Neural crest cell (in vitro differentiated cells): ENCODE measurements around the gene UFL1. TPM values are rescaled to one million over a fixed set of nuclear protein-coding genes. Genes with fewer than 3 reads are reported as not detected.

Experiments used
- DNase-seq: peaks from one replicate; pipeline ENCODE4 v3.0.0; 2021; ENCODE audit warnings: low read depth, mixed read lengths, low spot score
- H3K27ac Mint-ChIP-seq: one replicate; pipeline ENCODE4 v1.8.0; 2021; ENCODE audit warnings: mild to moderate bottlenecking, mixed read lengths; ENCODE audit not compliant: unreplicated experiment
- H3K27me3 Mint-ChIP-seq: 2 replicates; pipeline ENCODE4 v1.8.0; 2021; ENCODE audit warnings: low read depth, mild to moderate bottlenecking, mixed read lengths
- H3K36me3 Mint-ChIP-seq: 2 replicates; pipeline ENCODE4 v1.8.0; 2021; ENCODE audit warnings: low read depth, mild to moderate bottlenecking, mixed read lengths
- H3K4me1 Mint-ChIP-seq: 2 replicates; pipeline ENCODE4 v1.8.0; 2021; ENCODE audit warnings: mixed read lengths
- H3K4me3 Mint-ChIP-seq: one replicate; pipeline ENCODE4 v1.8.0; 2021; ENCODE audit warnings: mild to moderate bottlenecking, mixed read lengths
- H3K9me3 Mint-ChIP-seq: 2 replicates; pipeline ENCODE4 v1.8.0; 2021; ENCODE audit warnings: mixed read lengths
- total RNA-seq: library from RNA; stranded (reverse); gene quantifications from 2 replicates; pipeline ENCODE4 v1.2.1, GENCODE V29; 2021
- TF ChIP-seq, protein P1 (sequence below): fragments of 200-600 bp; sonication (generic); conservative IDR thresholded peaks from 2 replicates; pipeline ENCODE4 v1.5.0; 2021; ENCODE audit warnings: antibody characterized with exemption, mild to moderate bottlenecking

The UFL1 gene
- total RNA-seq, 1 donor from 2014 or later, result 17.3 TPM

DNA sequence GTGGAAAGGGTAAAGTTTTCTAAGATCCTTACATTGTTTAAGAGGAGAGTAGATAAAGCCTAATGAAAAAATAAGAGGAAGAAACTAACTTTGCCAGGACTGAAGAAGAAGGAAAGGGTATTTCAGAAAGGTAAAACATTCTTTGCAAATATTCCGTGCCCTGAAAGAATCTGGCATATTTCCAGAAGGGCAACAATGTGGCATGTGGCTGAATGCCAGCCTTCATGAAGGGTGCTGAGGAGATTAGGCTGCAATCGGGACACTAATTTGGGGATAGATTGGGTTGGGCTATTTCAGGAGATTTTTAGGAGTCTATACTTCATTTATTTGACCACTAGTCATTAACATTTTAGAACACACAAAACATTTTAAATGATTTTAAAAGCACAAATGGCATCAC lies 16.2 kb upstream of the UFL1 start:
- peaks cover 39% of the 10 kb centered on the region for H3K36me3 Mint-ChIP-seq
- no peak for DNase-seq
- H3K27ac Mint-ChIP-seq, result no peak overlapping the region
- H3K4me1 Mint-ChIP-seq, result peaks cover 7% of the 10 kb centered on the region
- no peak overlapping the region for H3K4me3 Mint-ChIP-seq
- H3K9me3 Mint-ChIP-seq, result peaks cover 25% of the 10 kb centered on the region
- TF ChIP-seq, protein P1, sequence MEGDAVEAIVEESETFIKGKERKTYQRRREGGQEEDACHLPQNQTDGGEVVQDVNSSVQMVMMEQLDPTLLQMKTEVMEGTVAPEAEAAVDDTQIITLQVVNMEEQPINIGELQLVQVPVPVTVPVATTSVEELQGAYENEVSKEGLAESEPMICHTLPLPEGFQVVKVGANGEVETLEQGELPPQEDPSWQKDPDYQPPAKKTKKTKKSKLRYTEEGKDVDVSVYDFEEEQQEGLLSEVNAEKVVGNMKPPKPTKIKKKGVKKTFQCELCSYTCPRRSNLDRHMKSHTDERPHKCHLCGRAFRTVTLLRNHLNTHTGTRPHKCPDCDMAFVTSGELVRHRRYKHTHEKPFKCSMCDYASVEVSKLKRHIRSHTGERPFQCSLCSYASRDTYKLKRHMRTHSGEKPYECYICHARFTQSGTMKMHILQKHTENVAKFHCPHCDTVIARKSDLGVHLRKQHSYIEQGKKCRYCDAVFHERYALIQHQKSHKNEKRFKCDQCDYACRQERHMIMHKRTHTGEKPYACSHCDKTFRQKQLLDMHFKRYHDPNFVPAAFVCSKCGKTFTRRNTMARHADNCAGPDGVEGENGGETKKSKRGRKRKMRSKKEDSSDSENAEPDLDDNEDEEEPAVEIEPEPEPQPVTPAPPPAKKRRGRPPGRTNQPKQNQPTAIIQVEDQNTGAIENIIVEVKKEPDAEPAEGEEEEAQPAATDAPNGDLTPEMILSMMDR, result no peak
- H3K27me3 Mint-ChIP-seq, result no peaks in the 10 kb centered on the region

DNA sequence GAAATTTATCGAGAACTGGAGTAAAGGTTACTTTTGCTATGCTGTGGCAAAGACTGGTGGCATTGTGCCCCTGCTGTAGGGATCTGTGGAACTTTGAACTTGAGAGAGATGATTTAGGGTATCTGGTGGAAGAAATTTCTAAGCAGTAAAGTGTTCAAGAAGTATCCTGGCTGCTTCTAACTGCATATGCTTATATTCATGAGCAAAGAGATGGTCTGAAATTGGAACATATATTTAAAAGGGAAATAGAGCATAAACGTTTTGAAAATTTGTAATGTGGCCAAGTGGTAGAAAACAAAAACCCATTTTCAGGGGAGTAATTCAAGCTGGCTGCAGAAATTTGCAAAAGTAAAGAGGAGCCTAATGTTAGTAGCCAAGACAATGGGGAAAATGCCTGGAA lies 12.3 kb upstream of the UFL1 start:
- DNase-seq, result no peak
- H3K27me3 Mint-ChIP-seq, result no peaks in the 10 kb centered on the region
- no peak overlapping the region for H3K27ac Mint-ChIP-seq
- TF ChIP-seq, protein P1, result no peak
- peaks cover 10% of the 10 kb centered on the region for H3K4me1 Mint-ChIP-seq
- H3K36me3 Mint-ChIP-seq, result peaks cover 40% of the 10 kb centered on the region
- H3K4me3 Mint-ChIP-seq, result no peak overlapping the region
- peaks cover 22% of the 10 kb centered on the region for H3K9me3 Mint-ChIP-seq

DNA sequence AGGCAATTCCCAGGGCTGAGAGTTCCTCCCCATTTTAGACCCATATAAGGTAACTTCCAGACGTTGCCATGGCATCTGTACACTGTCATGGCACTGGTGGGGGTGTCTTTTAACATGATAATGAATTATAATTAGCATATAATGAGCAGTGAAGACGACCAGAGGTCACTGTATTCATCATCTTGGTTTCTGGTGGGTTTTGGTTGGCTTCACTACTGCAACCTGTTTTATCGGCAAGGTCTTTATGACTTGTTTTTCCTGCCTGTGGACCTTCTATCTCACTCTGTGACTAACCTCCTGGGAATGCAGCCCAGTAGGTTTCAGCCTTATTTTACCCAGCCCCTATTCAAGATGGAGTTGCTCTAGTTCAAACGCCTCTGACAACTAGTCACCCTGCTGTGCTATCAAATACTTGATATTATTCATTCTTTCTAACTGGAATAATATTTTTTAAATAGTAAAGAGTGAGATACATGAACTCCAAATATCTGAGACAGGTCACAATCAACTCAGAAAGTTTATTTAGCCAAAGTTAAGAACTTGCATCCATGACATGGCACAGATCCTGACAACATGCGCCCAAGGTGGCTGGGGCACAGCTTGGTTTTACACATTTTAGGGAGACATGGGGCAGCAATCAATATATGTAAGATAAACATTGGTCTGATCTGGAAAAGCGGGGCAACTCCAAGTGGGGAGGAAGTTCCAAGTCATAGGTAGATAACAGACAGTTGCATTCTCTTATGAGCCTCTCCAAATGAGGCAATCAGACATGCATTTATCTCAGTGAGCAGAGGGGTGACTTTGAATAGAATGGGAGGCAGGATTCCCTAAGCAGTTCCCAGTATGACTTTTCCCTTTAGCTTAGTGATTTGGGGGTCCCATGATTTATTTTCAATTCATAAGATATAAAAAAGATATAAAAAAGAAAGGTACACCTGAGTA lies 1.2 kb upstream of the UFL1 start:
- peak overlapping the region; percentile 99 for H3K4me3 Mint-ChIP-seq
- H3K27ac Mint-ChIP-seq, result peak overlapping the region; percentile 6
- no peaks in the 10 kb centered on the region for H3K27me3 Mint-ChIP-seq
- H3K9me3 Mint-ChIP-seq, result no peaks in the 10 kb centered on the region
- no peaks in the 10 kb centered on the region for H3K36me3 Mint-ChIP-seq
- DNase-seq, result no peak
- TF ChIP-seq, protein P1, result no peak
- peaks cover 26% of the 10 kb centered on the region for H3K4me1 Mint-ChIP-seq

DNA sequence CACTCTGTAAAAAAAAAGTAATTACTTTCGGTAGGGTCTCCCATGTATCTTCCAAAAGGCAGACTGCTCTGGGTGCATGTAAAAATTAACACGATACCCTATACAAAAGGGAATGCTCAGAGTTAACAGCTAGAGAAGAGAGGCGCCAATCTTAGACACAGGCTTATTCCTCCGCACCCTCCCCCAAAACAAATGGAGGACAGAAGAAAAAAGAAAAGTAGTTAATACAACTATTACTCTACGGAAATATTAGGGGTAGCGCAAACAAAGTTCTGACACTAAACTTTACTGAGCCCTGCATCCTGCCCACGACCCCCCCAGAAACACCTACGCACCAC lies 331 bp upstream of the UFL1 start:
- no peak for DNase-seq
- TF ChIP-seq, protein P1, result no peak
- peaks cover under 1% of the 10 kb centered on the region for H3K36me3 Mint-ChIP-seq

DNA sequence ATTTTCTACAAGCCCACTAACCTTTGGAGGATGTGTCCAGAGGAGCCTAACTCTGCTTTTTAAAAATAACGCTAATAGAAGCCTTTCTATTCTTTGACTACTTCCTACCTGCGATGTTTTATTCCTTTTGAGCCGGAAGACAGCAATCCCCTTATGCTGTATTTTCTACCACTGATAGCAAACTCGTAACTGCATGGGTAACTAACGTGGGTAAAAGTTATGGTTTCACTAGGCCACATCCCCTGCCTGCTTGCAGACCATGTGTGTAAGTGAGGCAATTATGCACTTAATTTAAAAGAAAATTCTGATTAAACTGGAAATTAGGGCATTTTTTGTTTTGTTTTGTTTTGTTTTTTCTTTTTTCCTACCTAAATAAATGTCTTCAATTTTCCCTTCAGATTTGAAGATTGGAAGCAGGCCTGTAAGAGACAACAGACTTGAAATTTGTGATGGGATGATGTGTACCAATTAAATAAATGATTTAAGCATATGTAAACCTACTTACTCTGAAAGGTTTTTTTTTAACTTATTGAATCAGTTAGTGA lies 931 bp downstream of the UFL1 start:
- Mint-ChIP-seq H3K27ac (peak overlapping the region; percentile 99), H3K36me3 (peaks cover 2% of the 10 kb centered on the region), H3K4me3 (peak overlapping the region; percentile 99), H3K9me3 (no peaks in the 10 kb centered on the region), H3K4me1 (peaks cover 26% of the 10 kb centered on the region), H3K27me3 (no peaks in the 10 kb centered on the region)
- TF ChIP-seq, protein P1, result no peak
- no peak for DNase-seq

More for the DNA sequence above, 331 bp upstream of the UFL1 start:
- no peaks in the 10 kb centered on the region for H3K27me3 Mint-ChIP-seq
- H3K27ac Mint-ChIP-seq, result peak overlapping the region; percentile 99
- H3K4me1 Mint-ChIP-seq, result peaks cover 26% of the 10 kb centered on the region
- no peaks in the 10 kb centered on the region for H3K9me3 Mint-ChIP-seq
- H3K4me3 Mint-ChIP-seq, result peak overlapping the region; percentile 99
